ENCODE data around the gene UIMC1.
"Not testable (repeated sequence)": the region's sequence is repeated elsewhere in the genome, so short reads cannot be mapped to it uniquely, and the experiment has no call there.

- TF ChIP-seq CTCF (IDR thresholded peaks at IDR 0.05 in 4 of 5, conservative IDR thresholded peaks at IDR 0.05 in 1 of 5); POLR2A (IDR thresholded peaks at IDR 0.05): not testable (repeated sequence)
These were observed 7.1 kb downstream of the UIMC1 start for GRCh38 chr5:176999526-176999925.

All from gastrocnemius medialis (tissue), 4 donors.